ENCODE measurements around the gene PRM1.

GRCh38 chr16:11318817-11319216 is 37.7 kb upstream of the PRM1 start:
- TF ChIP-seq MAX (IDR thresholded peaks at IDR 0.05; ENCODE audit: low read depth, low read length) (no peak), CTCF (IDR thresholded peaks at IDR 0.05; ENCODE audit: low read depth, low read length) (no peak), POLR2A (IDR thresholded peaks at IDR 0.05; ENCODE audit: extremely low read depth, insufficient read length) (no peak), MYC (IDR thresholded peaks at IDR 0.05; ENCODE audit: low read depth, low read length) (no peak)
